GM23338 (cell line): Measurements from ENCODE around the gene FAM83B.

Experiments used
- EZH2 ChIP-seq: fragments of 200-600 bp; sonication (generic); IDR thresholded peaks from one replicate; pipeline ENCODE4 v1.8.0; 2017; ENCODE audit warnings: antibody characterized with exemption, mild to moderate bottlenecking, low read depth; ENCODE audit not compliant: unreplicated experiment
- ZNF331 ChIP-seq: fragments of 250-450 bp; sonication (Bioruptor Pico); IDR thresholded peaks from 2 replicates; pipeline ENCODE4 v1.5.0; 2020; ENCODE audit warnings: low read depth, mild to moderate bottlenecking, moderate library complexity
- TF ChIP-seq, protein P1 (sequence below), 2 experiments: fragments of 200-600 bp in 1 of 2; sonication (generic) in 1 of 2; conservative IDR thresholded peaks; 2 replicates each; pipeline versions ENCODE4 v1.5.1 to v1.6.1; 2016 to 2017; ENCODE audit warnings: antibody characterized with exemption in 2 of 2, low read depth in 2 of 2, mild to moderate bottlenecking in 2 of 2, moderate library complexity in 1 of 2

DNA sequence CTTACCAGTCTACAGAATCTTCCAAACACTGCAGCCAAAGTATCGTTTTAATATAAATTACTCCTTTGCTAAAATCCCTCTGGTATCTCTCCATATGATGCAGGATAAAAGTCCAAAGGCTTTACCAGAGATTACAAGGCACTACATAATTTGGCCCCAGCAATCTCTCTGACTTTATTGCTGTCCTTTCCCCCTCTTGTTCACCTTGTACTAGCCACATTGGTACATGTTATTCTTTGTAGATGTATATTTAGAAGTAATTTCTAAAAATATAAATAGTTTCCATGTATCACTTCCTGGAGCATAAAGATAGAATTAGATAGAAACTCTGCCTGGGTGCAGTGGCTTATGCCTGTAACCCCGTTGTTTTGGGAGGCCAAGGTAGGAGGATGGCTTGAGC lies 28.7 kb upstream of the FAM83B start:
- TF ChIP-seq, protein P1, sequence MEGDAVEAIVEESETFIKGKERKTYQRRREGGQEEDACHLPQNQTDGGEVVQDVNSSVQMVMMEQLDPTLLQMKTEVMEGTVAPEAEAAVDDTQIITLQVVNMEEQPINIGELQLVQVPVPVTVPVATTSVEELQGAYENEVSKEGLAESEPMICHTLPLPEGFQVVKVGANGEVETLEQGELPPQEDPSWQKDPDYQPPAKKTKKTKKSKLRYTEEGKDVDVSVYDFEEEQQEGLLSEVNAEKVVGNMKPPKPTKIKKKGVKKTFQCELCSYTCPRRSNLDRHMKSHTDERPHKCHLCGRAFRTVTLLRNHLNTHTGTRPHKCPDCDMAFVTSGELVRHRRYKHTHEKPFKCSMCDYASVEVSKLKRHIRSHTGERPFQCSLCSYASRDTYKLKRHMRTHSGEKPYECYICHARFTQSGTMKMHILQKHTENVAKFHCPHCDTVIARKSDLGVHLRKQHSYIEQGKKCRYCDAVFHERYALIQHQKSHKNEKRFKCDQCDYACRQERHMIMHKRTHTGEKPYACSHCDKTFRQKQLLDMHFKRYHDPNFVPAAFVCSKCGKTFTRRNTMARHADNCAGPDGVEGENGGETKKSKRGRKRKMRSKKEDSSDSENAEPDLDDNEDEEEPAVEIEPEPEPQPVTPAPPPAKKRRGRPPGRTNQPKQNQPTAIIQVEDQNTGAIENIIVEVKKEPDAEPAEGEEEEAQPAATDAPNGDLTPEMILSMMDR (conservative IDR thresholded peaks at IDR 0.05; ENCODE audit: low read depth in 2 of 2), result no peak
- TF ChIP-seq ZNF331 (CRISPR knock-in tag) (no peak), EZH2 (no peak)
